ENCODE measurements around the gene COX6A2.
"Not testable (repeated sequence)": the region's sequence is repeated elsewhere in the genome, so short reads cannot be mapped to it uniquely, and the experiment has no call there.

The COX6A2 gene

DNA sequence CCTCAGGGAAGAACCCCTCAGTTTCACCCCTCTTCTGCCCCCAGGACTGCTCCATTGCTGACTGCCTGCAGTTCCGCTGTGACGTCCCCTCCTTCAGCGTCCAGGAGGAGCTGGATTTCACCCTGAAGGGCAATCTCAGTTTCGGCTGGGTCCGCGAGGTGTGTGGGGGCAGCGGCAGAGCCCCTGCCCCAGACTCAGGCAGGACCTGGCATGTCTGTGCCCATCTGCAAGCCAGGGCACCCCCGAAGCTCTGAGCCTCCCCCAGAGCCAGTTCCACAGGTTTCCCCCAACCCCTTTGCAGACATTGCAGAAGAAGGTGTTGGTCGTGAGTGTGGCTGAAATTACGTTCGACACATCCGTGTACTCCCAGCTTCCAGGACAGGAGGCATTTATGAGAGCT, 4.4 kb downstream of the COX6A2 start:
- Histone ChIP-seq H3K9me3 (ENCODE audit: low read depth, low read length) (no peaks in the 10 kb centered on the region), H3K9ac (ENCODE audit: insufficient read length) (no peak overlapping the region), H3K4me3 (no peak overlapping the region), H3K36me3 (ENCODE audit: insufficient read depth, low read length) (no peaks in the 10 kb centered on the region), H3K27ac (no peak overlapping the region)
- TF ChIP-seq EZH2 (IDR thresholded peaks at IDR 0.05): no peak
- no peak for TF ChIP-seq POLR2AphosphoS5 (IDR thresholded peaks at IDR 0.05; ENCODE audit: borderline replicate concordance, low read depth, low read length)
- no peak for TF ChIP-seq FOXP2 (optimal IDR thresholded peaks at IDR 0.05; ENCODE audit: control extremely low read depth, extremely low read length, insufficient read depth)
- DNase-seq (ENCODE audit: low read depth, low spot score): no peak

DNA sequence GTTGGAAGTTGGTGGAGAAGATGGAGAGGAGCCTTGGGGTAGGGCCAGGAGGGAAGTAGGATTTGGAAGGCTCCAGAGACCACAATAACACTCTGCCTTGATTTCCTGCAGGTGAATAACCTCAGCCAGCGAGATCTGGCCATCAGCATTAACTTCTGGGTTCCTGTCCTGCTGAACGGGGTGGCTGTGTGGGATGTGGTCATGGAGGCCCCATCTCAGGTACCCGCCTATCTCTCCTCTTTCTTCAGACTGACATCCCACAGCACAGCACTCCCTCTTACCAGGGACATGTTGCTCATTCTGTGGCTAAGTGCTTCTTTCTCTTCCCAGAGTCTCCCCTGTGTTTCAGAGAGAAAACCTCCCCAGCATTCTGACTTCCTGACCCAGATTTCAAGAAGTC, 4.9 kb downstream of the COX6A2 start:
- Histone ChIP-seq H3K9me3 (ENCODE audit: low read depth, low read length) (no peaks in the 10 kb centered on the region), H3K27ac (no peak overlapping the region), H3K9ac (ENCODE audit: insufficient read length) (no peak overlapping the region), H3K36me3 (ENCODE audit: insufficient read depth, low read length) (no peaks in the 10 kb centered on the region), H3K4me3 (no peak overlapping the region)
- TF ChIP-seq POLR2AphosphoS5 (IDR thresholded peaks at IDR 0.05; ENCODE audit: borderline replicate concordance, low read depth, low read length): no peak
- no peak for TF ChIP-seq EZH2 (IDR thresholded peaks at IDR 0.05)
- no peak for TF ChIP-seq FOXP2 (optimal IDR thresholded peaks at IDR 0.05; ENCODE audit: control extremely low read depth, extremely low read length, insufficient read depth)
- DNase-seq (ENCODE audit: low read depth, low spot score): no peak

DNA sequence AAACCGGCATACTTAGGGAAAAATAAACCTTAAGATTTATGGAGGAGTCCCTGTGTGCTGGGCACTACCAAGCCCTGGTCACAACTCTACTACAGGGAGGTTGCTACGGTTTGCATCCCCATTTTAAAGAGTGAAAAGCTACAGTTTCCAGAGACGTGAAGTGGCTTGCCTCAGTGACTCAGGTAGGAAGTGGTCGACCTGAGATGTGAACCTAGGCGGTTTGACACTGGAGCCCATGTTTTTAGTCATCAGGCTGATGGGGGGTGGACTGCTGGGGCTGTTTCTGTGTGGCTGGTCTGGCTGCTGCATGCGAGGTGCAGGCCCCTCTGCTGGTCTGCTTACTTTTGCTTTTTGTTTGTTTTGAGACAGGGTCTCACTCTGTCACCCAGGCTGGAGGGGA, 6.6 kb downstream of the COX6A2 start:
- Histone ChIP-seq H3K9me3 (ENCODE audit: low read depth, low read length) (no peaks in the 10 kb centered on the region), H3K36me3 (ENCODE audit: insufficient read depth, low read length) (no peaks in the 10 kb centered on the region), H3K9ac (ENCODE audit: insufficient read length) (no peak overlapping the region), H3K4me3 (no peak overlapping the region), H3K27ac (no peak overlapping the region)
- DNase-seq (ENCODE audit: low read depth, low spot score): no peak
- TF ChIP-seq EZH2 (IDR thresholded peaks at IDR 0.05) (no peak), POLR2AphosphoS5 (IDR thresholded peaks at IDR 0.05; ENCODE audit: borderline replicate concordance, low read depth, low read length) (no peak), FOXP2 (optimal IDR thresholded peaks at IDR 0.05; ENCODE audit: control extremely low read depth, extremely low read length, insufficient read depth) (no peak)

DNA sequence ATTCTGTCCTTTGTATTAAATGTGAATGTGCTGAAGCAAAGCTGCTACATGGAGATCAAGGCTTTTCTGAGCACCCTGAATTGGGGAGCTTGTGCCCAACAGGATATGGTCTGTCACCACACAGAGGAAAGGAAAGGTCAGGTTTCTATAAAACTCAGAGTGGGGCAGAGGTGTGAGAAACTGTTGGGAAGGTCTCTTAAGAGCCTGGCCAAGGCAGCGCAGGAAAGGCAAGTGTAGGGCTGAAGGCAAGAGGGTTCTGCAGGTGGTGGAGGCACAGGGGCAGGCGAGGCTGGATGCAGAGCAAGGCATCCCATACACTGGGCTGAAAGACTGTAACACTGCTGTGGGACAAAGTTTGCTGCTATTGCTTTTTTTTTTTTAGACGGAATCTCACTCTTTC, 8.1 kb downstream of the COX6A2 start:
- no peak for TF ChIP-seq EZH2 (IDR thresholded peaks at IDR 0.05)
- no peak for TF ChIP-seq POLR2AphosphoS5 (IDR thresholded peaks at IDR 0.05; ENCODE audit: borderline replicate concordance, low read depth, low read length)
- no peak for TF ChIP-seq FOXP2 (optimal IDR thresholded peaks at IDR 0.05; ENCODE audit: control extremely low read depth, extremely low read length, insufficient read depth)
- Histone ChIP-seq H3K4me3 (no peak overlapping the region), H3K36me3 (ENCODE audit: insufficient read depth, low read length) (no peaks in the 10 kb centered on the region)

DNA sequence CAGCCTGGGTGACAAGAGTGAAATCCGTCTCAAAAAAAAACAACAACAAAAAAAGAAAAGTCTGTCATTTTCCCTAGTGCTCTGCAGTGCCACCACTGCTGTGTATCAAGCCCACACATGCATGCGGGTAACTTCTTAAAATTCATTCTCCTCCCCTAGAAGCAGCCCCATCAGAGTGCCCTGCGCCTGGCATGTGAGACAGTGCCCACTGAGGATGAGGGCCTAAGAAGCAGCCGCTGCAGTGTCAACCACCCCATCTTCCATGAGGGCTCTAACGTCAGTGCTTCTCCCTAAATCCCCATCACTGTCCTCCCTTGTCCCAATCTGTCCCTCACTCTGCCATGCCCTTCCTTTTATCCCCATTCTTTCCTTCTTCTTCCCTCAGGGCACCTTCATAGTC, 10.2 kb downstream of the COX6A2 start:
- Histone ChIP-seq H3K4me3 (no peak overlapping the region), H3K27ac (no peak overlapping the region), H3K9me3 (ENCODE audit: low read depth, low read length) (no peaks in the 10 kb centered on the region), H3K36me3 (ENCODE audit: insufficient read depth, low read length) (no peaks in the 10 kb centered on the region), H3K9ac (ENCODE audit: insufficient read length) (no peak overlapping the region)
- TF ChIP-seq POLR2AphosphoS5 (IDR thresholded peaks at IDR 0.05; ENCODE audit: borderline replicate concordance, low read depth, low read length) (no peak), FOXP2 (optimal IDR thresholded peaks at IDR 0.05; ENCODE audit: control extremely low read depth, extremely low read length, insufficient read depth) (no peak), EZH2 (IDR thresholded peaks at IDR 0.05) (no peak)
- no peak for DNase-seq (ENCODE audit: low read depth, low spot score)

More for the DNA sequence above, 8.1 kb downstream of the COX6A2 start:
- no peaks in the 10 kb centered on the region for H3K9me3 ChIP-seq (ENCODE audit: low read depth, low read length)
- no peak overlapping the region for H3K27ac ChIP-seq
- DNase-seq (ENCODE audit: low read depth, low spot score): no peak
- no peak overlapping the region for H3K9ac ChIP-seq (ENCODE audit: insufficient read length)

DNA sequence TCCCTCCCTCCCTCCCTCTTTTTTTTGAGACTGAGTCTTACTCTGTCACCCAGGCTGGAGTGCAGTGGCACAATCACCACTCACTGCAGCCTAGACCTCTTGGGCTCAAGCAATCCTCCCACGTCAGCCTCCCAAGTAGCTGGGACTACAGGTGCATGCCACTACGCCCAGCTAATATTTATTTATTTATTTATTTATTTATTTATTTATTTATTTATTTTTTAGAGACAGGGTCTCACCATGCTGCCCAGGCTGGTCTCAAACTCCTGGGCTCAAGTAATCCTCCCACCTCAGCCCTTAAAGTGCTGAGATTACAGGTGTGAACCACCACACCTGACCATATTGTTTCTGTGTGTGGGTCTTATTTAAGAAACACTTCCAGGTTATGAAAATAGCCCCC, 11.1 kb downstream of the COX6A2 start:
- H3K9ac ChIP-seq (ENCODE audit: insufficient read length); H3K4me3 ChIP-seq; DNase-seq (ENCODE audit: low read depth, low spot score); H3K9me3 ChIP-seq (ENCODE audit: low read depth, low read length); H3K36me3 ChIP-seq (ENCODE audit: insufficient read depth, low read length); H3K27ac ChIP-seq: not testable (repeated sequence)

DNA sequence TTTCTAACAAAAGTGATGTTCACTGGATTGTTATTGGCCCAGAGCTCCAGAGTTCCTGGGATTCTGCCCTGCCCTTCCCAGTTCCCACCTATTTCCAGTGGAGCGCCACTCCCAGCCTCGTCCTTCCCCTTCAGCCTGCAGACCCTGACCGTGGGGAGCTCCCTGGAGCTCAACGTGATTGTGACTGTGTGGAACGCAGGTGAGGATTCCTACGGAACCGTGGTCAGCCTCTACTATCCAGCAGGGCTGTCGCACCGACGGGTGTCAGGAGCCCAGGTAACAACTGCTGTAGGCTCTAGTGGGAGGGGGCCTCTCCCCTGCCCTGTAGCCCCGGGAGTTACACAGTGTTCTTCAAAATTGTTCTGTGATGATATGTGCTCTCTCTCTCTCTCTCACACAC, 11.8 kb downstream of the COX6A2 start:
- no peaks in the 10 kb centered on the region for H3K9me3 ChIP-seq (ENCODE audit: low read depth, low read length)
- H3K4me3 ChIP-seq: no peak overlapping the region
- DNase-seq (ENCODE audit: low read depth, low spot score): no peak
- TF ChIP-seq EZH2 (IDR thresholded peaks at IDR 0.05): no peak
- no peak for TF ChIP-seq POLR2AphosphoS5 (IDR thresholded peaks at IDR 0.05; ENCODE audit: borderline replicate concordance, low read depth, low read length)
- TF ChIP-seq FOXP2 (optimal IDR thresholded peaks at IDR 0.05; ENCODE audit: control extremely low read depth, extremely low read length, insufficient read depth): no peak
- no peak overlapping the region for H3K27ac ChIP-seq
- H3K9ac ChIP-seq (ENCODE audit: insufficient read length): no peak overlapping the region
- no peaks in the 10 kb centered on the region for H3K36me3 ChIP-seq (ENCODE audit: insufficient read depth, low read length)

DNA sequence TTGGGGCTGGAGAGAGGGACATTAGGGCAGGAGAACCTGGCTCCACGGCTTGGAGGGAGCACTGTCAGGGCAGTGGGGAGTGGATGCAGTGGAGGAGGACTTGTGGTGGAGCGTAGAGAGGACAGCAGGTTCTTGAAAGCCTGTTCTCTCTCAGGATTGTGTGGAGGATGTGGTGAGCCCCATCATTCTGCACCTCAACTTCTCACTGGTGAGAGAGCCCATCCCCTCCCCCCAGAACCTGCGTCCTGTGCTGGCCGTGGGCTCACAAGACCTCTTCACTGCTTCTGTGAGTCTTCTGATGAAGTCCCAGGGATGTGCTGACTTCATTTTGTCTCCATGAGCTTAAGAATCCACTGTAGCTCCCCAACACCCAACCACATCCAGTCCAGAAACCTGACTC, 13.5 kb downstream of the COX6A2 start:
- DNase-seq (ENCODE audit: low read depth, low spot score): no peak
- Histone ChIP-seq H3K36me3 (ENCODE audit: insufficient read depth, low read length) (no peaks in the 10 kb centered on the region), H3K9ac (ENCODE audit: insufficient read length) (no peak overlapping the region), H3K27ac (no peak overlapping the region), H3K4me3 (no peak overlapping the region), H3K9me3 (ENCODE audit: low read depth, low read length) (no peaks in the 10 kb centered on the region)
- no peak for TF ChIP-seq FOXP2 (optimal IDR thresholded peaks at IDR 0.05; ENCODE audit: control extremely low read depth, extremely low read length, insufficient read depth)
- no peak for TF ChIP-seq POLR2AphosphoS5 (IDR thresholded peaks at IDR 0.05; ENCODE audit: borderline replicate concordance, low read depth, low read length)
- TF ChIP-seq EZH2 (IDR thresholded peaks at IDR 0.05): no peak

DNA sequence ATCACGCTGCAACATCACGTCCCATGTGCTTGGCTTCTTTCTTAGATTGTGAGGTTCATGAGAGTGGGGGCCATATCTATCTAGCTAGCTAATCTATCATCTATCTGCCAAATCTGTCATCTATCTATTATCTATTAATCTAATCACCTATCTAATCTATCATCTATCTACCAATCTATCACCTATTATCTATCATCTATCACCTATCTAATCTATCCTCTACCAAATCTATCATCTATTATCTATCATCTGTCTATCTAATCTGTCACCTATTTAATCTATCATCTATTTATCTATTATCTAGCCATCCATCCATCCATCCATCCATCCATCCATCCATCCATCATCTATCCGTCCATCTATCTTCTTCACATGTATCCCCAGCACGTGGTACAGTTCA, 14.2 kb downstream of the COX6A2 start:
- no peak for DNase-seq (ENCODE audit: low read depth, low spot score)
- Histone ChIP-seq H3K36me3 (ENCODE audit: insufficient read depth, low read length) (no peaks in the 10 kb centered on the region), H3K9ac (ENCODE audit: insufficient read length) (no peak overlapping the region), H3K27ac (no peak overlapping the region), H3K9me3 (ENCODE audit: low read depth, low read length) (no peaks in the 10 kb centered on the region), H3K4me3 (no peak overlapping the region)
- TF ChIP-seq EZH2 (IDR thresholded peaks at IDR 0.05): no peak
- TF ChIP-seq FOXP2 (optimal IDR thresholded peaks at IDR 0.05; ENCODE audit: control extremely low read depth, extremely low read length, insufficient read depth): no peak
- no peak for TF ChIP-seq POLR2AphosphoS5 (IDR thresholded peaks at IDR 0.05; ENCODE audit: borderline replicate concordance, low read depth, low read length)
